BJ (cell line): ENCODE measurements around the gene RBM8A. TPM values are rescaled to one million over a fixed set of nuclear protein-coding genes. Genes with fewer than 3 reads are reported as not detected.
A peak's percentile ranks its signal among the peaks of the same experiment; 100 is the strongest.
"Not testable (repeated sequence)": the region's sequence is repeated elsewhere in the genome, so short reads cannot be mapped to it uniquely, and the experiment has no call there.

ENCODE experiments used
- CTCF ChIA-PET: fragments of 350-600 bp; formaldehyde crosslinking; extraction: SDS; loops from one replicate; lab custom pipeline; 2021; ENCODE audit warnings: antibody characterized with exemption, inconsistent platforms; lab: Yijun Ruan, JAX
- POLR2A ChIA-PET: fragments of 300-600 bp; sonication (Branson Sonifier 250); formaldehyde crosslinking; extraction: SDS; loops from one replicate; lab custom pipeline; 2021; ENCODE audit warnings: antibody characterized with exemption; lab: Charles Lee
- DNase-seq: peaks from one replicate; pipeline ENCODE4 v3.0.0-alpha.2; 2011; ENCODE audit warnings: low read depth
- H3K27me3 ChIP-seq: 2 replicates; pipeline ENCODE4 v1.6.0; 2011; ENCODE audit warnings: low read length; ENCODE audit not compliant: control insufficient read depth, insufficient read depth
- H3K36me3 ChIP-seq: 2 replicates; pipeline ENCODE4 v1.5.1; 2011; ENCODE audit warnings: low read length; ENCODE audit not compliant: control insufficient read depth, insufficient read depth
- H3K4me3 ChIP-seq: 2 replicates; pipeline ENCODE4 v1.5.1; 2011; ENCODE audit warnings: low read depth, mild to moderate bottlenecking, control low read depth, low read length
- CTCF ChIP-seq: IDR thresholded peaks from 2 replicates; pipeline ENCODE4 v1.5.1; 2011; ENCODE audit warnings: low read depth, mild to moderate bottlenecking, control low read depth, inconsistent platforms, low read length, moderate library complexity; ENCODE audit not compliant: insufficient read depth
- polyA plus RNA-seq: library from polyadenylated mRNA; depleted of rRNA; stranded (reverse); fragments of >200 nt; gene quantifications from 2 replicates; pipeline ENCODE4 v1.2.3, GENCODE V29; 2011

Gene RBM8A
- polyA plus RNA-seq, 1 experiment = 71.2 TPM

- TF ChIP-seq CTCF = no peak
- CTCF ChIA-PET = interaction anchor here (1.4 to 3.1 kb wide), 2 partner anchors 30 to 77 kb away, joined by 4 to 20 read pairs; partner anchors contain the start of gene NUDT17
- no peak for DNase-seq
- no peak overlapping the region for H3K4me3 ChIP-seq
- POLR2A ChIA-PET = interaction anchor here (1.1 kb wide), 1 partner anchor 21 kb away, joined by 3 read pairs; no protein-coding TSS in a partner anchor
- H3K36me3 ChIP-seq = peaks cover 5% of the 10 kb centered on the region
- H3K27me3 ChIP-seq = no peaks in the 10 kb centered on the region
These were observed 5.0 kb downstream of the RBM8A start for GRCh38 chr1:145922266-145922665.

GRCh38 chr1:145920297-145920696 lies 7.0 kb downstream of the RBM8A start:
- CTCF ChIA-PET, POLR2A ChIA-PET, DNase-seq, H3K4me3 ChIP-seq, H3K27me3 ChIP-seq, H3K36me3 ChIP-seq: not testable (repeated sequence)

GRCh38 chr1:145918992-145919939 lies 8.0 kb downstream of the RBM8A start:
- TF ChIP-seq CTCF = no peak
- Histone ChIP-seq H3K4me3 (peak overlapping the region; percentile 61), H3K27me3 (no peaks in the 10 kb centered on the region), H3K36me3 (peaks cover 4% of the 10 kb centered on the region)
- DNase-seq = no peak
- POLR2A ChIA-PET = interaction anchor here (0.6 to 0.7 kb wide), 2 partner anchors 8 to 61 kb away, joined by 3 to 5 read pairs; partner anchors contain the start of gene RBM8A
- CTCF ChIA-PET = interaction anchor here (1.0 to 4.4 kb wide), 3 partner anchors 9 to 60 kb away, joined by 3 to 23 read pairs (median 12); partner anchors contain the start of gene ITGA10

- Histone ChIP-seq H3K36me3 (peaks cover 4% of the 10 kb centered on the region), H3K27me3 (no peaks in the 10 kb centered on the region), H3K4me3 (peak within 1 kb of the TSS; percentile 61)
- POLR2A ChIA-PET = interaction anchor here (0.6 to 0.7 kb wide), 2 partner anchors 9 to 60 kb away, joined by 3 to 5 read pairs; partner anchors contain the start of gene RBM8A
- TF ChIP-seq CTCF = no peak
- DNase-seq = peak; percentile 43
- CTCF ChIA-PET = interaction anchor here (1.1 to 4.4 kb wide), 3 partner anchors 8 to 73 kb away, joined by 3 to 23 read pairs (median 12); partner anchors contain the start of genes ITGA10 and NUDT17
These were observed 8.9 kb downstream of the RBM8A start, which contains the start of gene PEX11B for GRCh38 chr1:145918144-145918991. Gene PEX11B, minus strand, starts transcription at chr1:145918717. Its CDS starts 29 bp downstream, at chr1:145918688.

- ChIA-PET CTCF (interaction anchor here (1.1 to 4.4 kb wide), 2 partner anchors 25 to 72 kb away, joined by 3 to 23 read pairs; partner anchors contain the start of gene NUDT17), POLR2A (no interaction called here)
- H3K36me3 ChIP-seq = peaks cover 2% of the 10 kb centered on the region
- H3K4me3 ChIP-seq = peak overlapping the region; percentile 61
- no peak for DNase-seq
- H3K27me3 ChIP-seq = no peaks in the 10 kb centered on the region
- TF ChIP-seq CTCF = no peak
These were observed 9.7 kb downstream of the RBM8A start for GRCh38 chr1:145917595-145917994.
